ENCODE results near the gene CERCAM.

DNA sequence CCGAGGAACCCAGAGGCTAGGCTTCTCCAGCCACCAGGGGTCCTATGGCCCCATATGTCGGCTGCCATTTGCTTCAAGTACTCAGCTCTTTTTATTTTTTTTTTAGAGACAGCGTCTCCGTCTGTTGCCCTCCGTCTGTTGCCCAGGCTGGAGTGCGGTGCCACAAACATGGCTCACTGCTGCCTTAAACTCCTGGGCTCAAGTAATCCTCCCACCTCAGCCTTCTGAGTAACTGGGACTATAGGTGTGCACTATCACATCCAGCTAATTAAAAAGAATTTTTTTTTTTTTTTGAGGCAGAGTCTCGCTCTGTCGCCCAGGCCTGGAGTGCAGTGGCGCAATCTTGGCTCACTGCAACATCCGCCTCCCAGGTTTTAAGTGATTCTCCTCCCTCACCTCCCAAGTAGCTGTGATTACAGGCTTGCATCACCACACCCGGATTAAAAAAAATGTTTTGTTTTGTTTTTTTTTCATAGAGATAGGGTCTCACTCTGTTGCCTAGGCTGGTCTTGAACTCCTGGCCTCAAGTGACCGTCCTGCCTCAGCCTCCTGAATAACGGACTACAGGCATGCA is 8.9 kb downstream of the CERCAM start:
- TF ChIP-seq, protein P1, sequence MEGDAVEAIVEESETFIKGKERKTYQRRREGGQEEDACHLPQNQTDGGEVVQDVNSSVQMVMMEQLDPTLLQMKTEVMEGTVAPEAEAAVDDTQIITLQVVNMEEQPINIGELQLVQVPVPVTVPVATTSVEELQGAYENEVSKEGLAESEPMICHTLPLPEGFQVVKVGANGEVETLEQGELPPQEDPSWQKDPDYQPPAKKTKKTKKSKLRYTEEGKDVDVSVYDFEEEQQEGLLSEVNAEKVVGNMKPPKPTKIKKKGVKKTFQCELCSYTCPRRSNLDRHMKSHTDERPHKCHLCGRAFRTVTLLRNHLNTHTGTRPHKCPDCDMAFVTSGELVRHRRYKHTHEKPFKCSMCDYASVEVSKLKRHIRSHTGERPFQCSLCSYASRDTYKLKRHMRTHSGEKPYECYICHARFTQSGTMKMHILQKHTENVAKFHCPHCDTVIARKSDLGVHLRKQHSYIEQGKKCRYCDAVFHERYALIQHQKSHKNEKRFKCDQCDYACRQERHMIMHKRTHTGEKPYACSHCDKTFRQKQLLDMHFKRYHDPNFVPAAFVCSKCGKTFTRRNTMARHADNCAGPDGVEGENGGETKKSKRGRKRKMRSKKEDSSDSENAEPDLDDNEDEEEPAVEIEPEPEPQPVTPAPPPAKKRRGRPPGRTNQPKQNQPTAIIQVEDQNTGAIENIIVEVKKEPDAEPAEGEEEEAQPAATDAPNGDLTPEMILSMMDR (IDR thresholded peaks at IDR 0.05; ENCODE audit: poor library complexity, severe bottlenecking): no peak
- TF ChIP-seq, protein P2, sequence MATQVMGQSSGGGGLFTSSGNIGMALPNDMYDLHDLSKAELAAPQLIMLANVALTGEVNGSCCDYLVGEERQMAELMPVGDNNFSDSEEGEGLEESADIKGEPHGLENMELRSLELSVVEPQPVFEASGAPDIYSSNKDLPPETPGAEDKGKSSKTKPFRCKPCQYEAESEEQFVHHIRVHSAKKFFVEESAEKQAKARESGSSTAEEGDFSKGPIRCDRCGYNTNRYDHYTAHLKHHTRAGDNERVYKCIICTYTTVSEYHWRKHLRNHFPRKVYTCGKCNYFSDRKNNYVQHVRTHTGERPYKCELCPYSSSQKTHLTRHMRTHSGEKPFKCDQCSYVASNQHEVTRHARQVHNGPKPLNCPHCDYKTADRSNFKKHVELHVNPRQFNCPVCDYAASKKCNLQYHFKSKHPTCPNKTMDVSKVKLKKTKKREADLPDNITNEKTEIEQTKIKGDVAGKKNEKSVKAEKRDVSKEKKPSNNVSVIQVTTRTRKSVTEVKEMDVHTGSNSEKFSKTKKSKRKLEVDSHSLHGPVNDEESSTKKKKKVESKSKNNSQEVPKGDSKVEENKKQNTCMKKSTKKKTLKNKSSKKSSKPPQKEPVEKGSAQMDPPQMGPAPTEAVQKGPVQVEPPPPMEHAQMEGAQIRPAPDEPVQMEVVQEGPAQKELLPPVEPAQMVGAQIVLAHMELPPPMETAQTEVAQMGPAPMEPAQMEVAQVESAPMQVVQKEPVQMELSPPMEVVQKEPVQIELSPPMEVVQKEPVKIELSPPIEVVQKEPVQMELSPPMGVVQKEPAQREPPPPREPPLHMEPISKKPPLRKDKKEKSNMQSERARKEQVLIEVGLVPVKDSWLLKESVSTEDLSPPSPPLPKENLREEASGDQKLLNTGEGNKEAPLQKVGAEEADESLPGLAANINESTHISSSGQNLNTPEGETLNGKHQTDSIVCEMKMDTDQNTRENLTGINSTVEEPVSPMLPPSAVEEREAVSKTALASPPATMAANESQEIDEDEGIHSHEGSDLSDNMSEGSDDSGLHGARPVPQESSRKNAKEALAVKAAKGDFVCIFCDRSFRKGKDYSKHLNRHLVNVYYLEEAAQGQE (IDR thresholded peaks at IDR 0.05; ENCODE audit: borderline replicate concordance): no peak
- TF ChIP-seq EZH2 (IDR thresholded peaks at IDR 0.05; ENCODE audit: borderline replicate concordance, insufficient read depth, low read length, poor library complexity, severe bottlenecking): no peak
- TF ChIP-seq EP300 (conservative IDR thresholded peaks at IDR 0.05; ENCODE audit: poor library complexity, severe bottlenecking): no peak
- TF ChIP-seq RAD21 (conservative IDR thresholded peaks at IDR 0.05): no peak
- no peak for TF ChIP-seq TAF1 (IDR thresholded peaks at IDR 0.05; ENCODE audit: low read depth)
- no peak for TF ChIP-seq POLR2AphosphoS5 (IDR thresholded peaks at IDR 0.05)
- no peak for TF ChIP-seq MXI1 (conservative IDR thresholded peaks at IDR 0.05; ENCODE audit: poor library complexity, severe bottlenecking)
- TF ChIP-seq SMC3 (conservative IDR thresholded peaks at IDR 0.05; ENCODE audit: poor library complexity): no peak
